GM12891 (cell line): Measurements from ENCODE around the gene MAD1L1.

Experiments used
- POLR2A ChIP-seq: IDR thresholded peaks from 2 replicates; pipeline ENCODE4 v1.6.1; 2011; ENCODE audit warnings: low read depth, low read length, control low read depth
- POLR2AphosphoS5 ChIP-seq: IDR thresholded peaks from 2 replicates; pipeline ENCODE4 v1.6.1; 2011; ENCODE audit warnings: low read depth, low read length, control low read depth

- TF ChIP-seq POLR2A (no peak), POLR2AphosphoS5 (no peak)
These were observed 284.4 kb downstream of the MAD1L1 start for GRCh38 chr7:1948301-1948796.
